H9 (cell line): ENCODE data around the gene LIN54. TPM values are rescaled to one million over a fixed set of nuclear protein-coding genes. Genes with fewer than 3 reads are reported as not detected.
A peak's percentile ranks its signal among the peaks of the same experiment; 100 is the strongest.

Source experiments
- DNase-seq: peaks from one replicate; pipeline ENCODE4 v3.0.0-alpha.2; 2017
- H2AFZ ChIP-seq: one replicate; pipeline ENCODE4 v1.6.1; 2013; ENCODE audit warnings: mild to moderate bottlenecking, low read length, control low read depth, moderate library complexity
- H2AK5ac ChIP-seq: 2 replicates; pipeline ENCODE4 v1.6.1; 2013; ENCODE audit warnings: low read length, control low read depth, mixed read lengths; ENCODE audit not compliant: insufficient read length
- H2BK120ac ChIP-seq: one replicate; pipeline ENCODE4 v1.6.1; 2013; ENCODE audit warnings: low read depth, mild to moderate bottlenecking, low read length, control low read depth, inconsistent platforms; ENCODE audit not compliant: poor library complexity, severe bottlenecking
- H2BK12ac ChIP-seq: 2 replicates; pipeline ENCODE4 v1.6.1; 2013; ENCODE audit warnings: low read length, control low read depth, mixed read lengths, low read depth; ENCODE audit not compliant: insufficient read length
- H2BK15ac ChIP-seq: 2 replicates; pipeline ENCODE4 v1.6.1; 2013; ENCODE audit warnings: low read depth, low read length, control low read depth
- H2BK20ac ChIP-seq: one replicate; pipeline ENCODE4 v1.6.1; 2013; ENCODE audit warnings: low read depth, mild to moderate bottlenecking, low read length, control low read depth, inconsistent platforms; ENCODE audit not compliant: poor library complexity, severe bottlenecking
- H2BK5ac ChIP-seq: 2 replicates; pipeline ENCODE4 v1.6.1; 2013; ENCODE audit warnings: low read length, control low read depth, mixed read lengths; ENCODE audit not compliant: insufficient read length
- H3K14ac ChIP-seq: 2 replicates; pipeline ENCODE4 v1.6.1; 2013; ENCODE audit warnings: low read length, control low read depth; ENCODE audit not compliant: insufficient read depth
- H3K18ac ChIP-seq: 2 replicates; pipeline ENCODE4 v1.6.1; 2013; ENCODE audit warnings: low read depth, mild to moderate bottlenecking, mixed read lengths, low read length, control low read depth; ENCODE audit not compliant: insufficient read length
- H3K23ac ChIP-seq: 2 replicates; pipeline ENCODE4 v1.6.1; 2013; ENCODE audit warnings: low read length, control low read depth, mixed read lengths, low read depth; ENCODE audit not compliant: insufficient read length
- H3K23me2 ChIP-seq: 2 replicates; pipeline ENCODE4 v1.6.1; 2013; ENCODE audit warnings: low read depth, mild to moderate bottlenecking, mixed read lengths, low read length, control low read depth; ENCODE audit not compliant: insufficient read length, poor library complexity, severe bottlenecking
- H3K27ac ChIP-seq: 2 replicates; pipeline ENCODE4 v1.5.1; 2013; ENCODE audit warnings: low read length, control low read depth, mixed read lengths, low read depth; ENCODE audit not compliant: insufficient read length
- H3K27me3 ChIP-seq: 2 replicates; pipeline ENCODE4 v1.6.1; 2013; ENCODE audit warnings: low read length, control low read depth, inconsistent platforms; ENCODE audit not compliant: insufficient read depth
- H3K4ac ChIP-seq: 2 replicates; pipeline ENCODE4 v1.6.1; 2013; ENCODE audit warnings: low read depth, mild to moderate bottlenecking, control low read depth, inconsistent platforms, low read length, moderate library complexity
- H3K4me1 ChIP-seq: 2 replicates; pipeline ENCODE4 v1.6.1; 2013; ENCODE audit warnings: low read length, control low read depth, inconsistent platforms; ENCODE audit not compliant: insufficient read depth
- H3K4me2 ChIP-seq: 2 replicates; pipeline ENCODE4 v1.6.1; 2013; ENCODE audit warnings: low read length, control low read depth, mixed read lengths; ENCODE audit not compliant: insufficient read length, insufficient read depth
- H3K56ac ChIP-seq: 2 replicates; pipeline ENCODE4 v1.6.1; 2013; ENCODE audit warnings: low read depth, mild to moderate bottlenecking, mixed read lengths, low read length, control low read depth; ENCODE audit not compliant: insufficient read length
- H3K79me1 ChIP-seq: 2 replicates; pipeline ENCODE4 v1.6.1; 2013; ENCODE audit warnings: low read depth, mild to moderate bottlenecking, moderate library complexity, low read length, control low read depth, inconsistent platforms; ENCODE audit not compliant: insufficient read depth, poor library complexity, severe bottlenecking
- H3K79me2 ChIP-seq: 2 replicates; pipeline ENCODE4 v1.6.1; 2013; ENCODE audit warnings: low read length, control low read depth, inconsistent platforms; ENCODE audit not compliant: insufficient read depth
- H3K9ac ChIP-seq: 2 replicates; pipeline ENCODE4 v1.6.1; 2013; ENCODE audit warnings: low read length, control low read depth, mixed read lengths; ENCODE audit not compliant: insufficient read length; ENCODE audit errors: extremely low read depth
- H3K9me3 ChIP-seq: one replicate; pipeline ENCODE4 v1.6.1; 2013; ENCODE audit warnings: low read depth, low read length, inconsistent platforms; ENCODE audit not compliant: control insufficient read depth
- H3T11ph ChIP-seq: one replicate; pipeline ENCODE4 v1.6.1; 2013; ENCODE audit warnings: mild to moderate bottlenecking, low read length, control low read depth, inconsistent platforms
- H4K20me1 ChIP-seq: one replicate; pipeline ENCODE4 v1.6.1; 2013; ENCODE audit not compliant: control insufficient read depth, insufficient read length, insufficient read depth
- H4K5ac ChIP-seq: 2 replicates; pipeline ENCODE4 v1.6.1; 2013; ENCODE audit warnings: low read depth, mild to moderate bottlenecking, mixed read lengths, low read length, control low read depth; ENCODE audit not compliant: insufficient read length
- H4K8ac ChIP-seq: replicated peaks from 2 replicates; pipeline ENCODE4 v1.6.1; 2013; ENCODE audit warnings: low read length, control low read depth, mixed read lengths, low read depth; ENCODE audit not compliant: insufficient read length
- H4K91ac ChIP-seq: 2 replicates; pipeline ENCODE4 v1.6.1; 2013; ENCODE audit warnings: low read depth, mild to moderate bottlenecking, moderate library complexity, mixed read lengths, low read length, control low read depth; ENCODE audit not compliant: insufficient read length
- H3K27ac Mint-ChIP-seq, 3 experiments: 2 replicates in 2 of 3; 3 replicates in 1 of 3; pipeline ENCODE4 v1.8.0; 2020 to 2021; ENCODE audit warnings: mixed read lengths in 3 of 3, mild to moderate bottlenecking in 1 of 3, moderate library complexity in 1 of 3
- H3K27me3 Mint-ChIP-seq: 2 replicates; pipeline ENCODE4 v1.8.0; 2021; ENCODE audit warnings: low read depth, mild to moderate bottlenecking, moderate library complexity, mixed read lengths
- H3K36me3 Mint-ChIP-seq, 3 experiments: 2 replicates in 2 of 3; 3 replicates in 1 of 3; pipeline ENCODE4 v1.8.0; 2020 to 2021; ENCODE audit warnings: low read depth in 3 of 3, mixed read lengths in 3 of 3; ENCODE audit not compliant: insufficient read depth in 1 of 3
- H3K4me1 Mint-ChIP-seq, 2 experiments: 2 replicates each; pipeline ENCODE4 v1.8.0; 2020; ENCODE audit warnings: mixed read lengths in 2 of 2
- H3K4me3 Mint-ChIP-seq, 2 experiments: 2 replicates in 1 of 2; 3 replicates in 1 of 2; pipeline ENCODE4 v1.8.0; 2020 to 2021; ENCODE audit warnings: mild to moderate bottlenecking in 2 of 2, mixed read lengths in 2 of 2, moderate library complexity in 1 of 2
- H3K9me3 Mint-ChIP-seq, 2 experiments: 2 replicates in 1 of 2; 3 replicates in 1 of 2; pipeline ENCODE4 v1.8.0; 2020; ENCODE audit warnings: mild to moderate bottlenecking in 2 of 2, mixed read lengths in 2 of 2, moderate library complexity in 1 of 2
- WGBS: extraction: QIAGEN DNeasy Blood & Tissue Kit; methylation state at CpG from one replicate; pipeline ENCODE4 v1.1.7; 2013; ENCODE audit warnings: missing lambda C conversion rate, low lambda C conversion rate, mixed read lengths; ENCODE audit not compliant: insufficient read length; ENCODE audit errors: extremely low coverage; 5-methylcytosine and 5-hydroxymethylcytosine counted together
- total RNA-seq: library from RNA; stranded (reverse); gene quantifications from 2 replicates; pipeline ENCODE4 v1.2.1, GENCODE V29; 2021
- TF ChIP-seq, protein P1 (sequence below): fragments of 200-600 bp; sonication (generic); conservative IDR thresholded peaks from 3 replicates; pipeline ENCODE4 v1.8.0; 2021; ENCODE audit warnings: antibody characterized with exemption, mild to moderate bottlenecking

The LIN54 gene
- total RNA-seq, 1 experiment from 2014 or later = 16.3 TPM

DNA sequence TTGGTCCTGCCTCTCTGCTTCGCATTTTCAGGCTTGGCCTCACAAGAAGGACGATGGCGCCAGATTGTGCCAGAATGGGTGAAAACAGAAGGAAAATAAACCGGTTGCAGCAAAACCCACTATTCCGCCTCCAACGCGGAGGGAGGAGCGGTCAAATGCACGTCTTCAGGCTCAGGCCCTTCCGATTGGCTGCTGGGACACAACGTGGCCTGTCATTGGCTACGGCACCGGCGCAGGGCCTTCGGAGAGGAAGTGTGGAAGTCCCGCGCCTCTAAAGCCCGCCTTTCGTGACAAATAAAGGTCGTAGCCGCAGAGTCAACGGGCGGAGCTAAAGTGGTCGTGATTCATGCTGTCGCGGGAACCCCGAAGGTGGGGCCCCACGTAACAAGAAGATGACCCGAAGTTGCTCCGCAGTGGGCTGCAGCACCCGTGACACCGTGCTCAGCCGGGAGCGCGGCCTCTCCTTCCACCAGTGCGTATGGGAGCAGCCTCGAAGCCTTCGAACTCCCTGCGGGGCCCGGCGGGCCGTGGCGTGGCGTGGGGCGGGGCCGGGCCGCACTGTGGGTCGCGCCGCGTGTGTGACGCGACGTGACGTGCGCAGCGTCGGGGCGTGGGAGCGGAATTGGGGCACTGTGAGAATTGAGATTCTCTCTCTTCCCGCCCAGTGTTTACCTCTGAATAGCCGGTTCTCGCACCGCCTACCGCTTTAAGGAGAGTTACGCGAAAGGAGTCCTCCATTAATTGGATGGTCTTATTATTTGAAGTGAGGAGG is 110.0 kb downstream of the LIN54 start, which contains the start of gene THAP9:
TSS of gene THAP9 (plus strand) at position 325 of the 772 bp plus-strand sequence. CDS start at position 393, 68 bp downstream.
- Histone ChIP-seq H3K18ac (peak within 1 kb of the TSS; percentile 62), H3K23me2 (peaks cover 10% of the 10 kb centered on the region), H3K9me3 (no peaks in the 10 kb centered on the region), H3K27me3 (no peaks in the 10 kb centered on the region), H3K9ac (peak within 1 kb of the TSS; percentile 97), H3K23ac (no peak within 1 kb of the TSS), H3K14ac (peak within 1 kb of the TSS; percentile 80), H2AFZ (no peak within 1 kb of the TSS), H3K79me1 (no peaks in the 10 kb centered on the region), H3K79me2 (peaks cover 24% of the 10 kb centered on the region; the same call in 1 of the 2 replicates), H2BK12ac (no peak within 1 kb of the TSS), H2AK5ac (no peak within 1 kb of the TSS), H4K20me1 (no peaks in the 10 kb centered on the region), H4K5ac (peak within 1 kb of the TSS; percentile 83), H3K56ac (no peak within 1 kb of the TSS), H3K27ac (peak within 1 kb of the TSS; percentile 57), H2BK120ac (no peak within 1 kb of the TSS), H2BK20ac (no peak within 1 kb of the TSS), H4K8ac (peak within 1 kb of the TSS; percentile 13), H3K4me2 (peak within 1 kb of the TSS; percentile 57), H2BK15ac (no peak within 1 kb of the TSS), H3K4ac (no peak within 1 kb of the TSS), H3T11ph (no peak within 1 kb of the TSS), H2BK5ac (peak within 1 kb of the TSS; percentile 1), H4K91ac (no peak within 1 kb of the TSS), H3K4me1 (no peaks in the 10 kb centered on the region)
- Mint-ChIP-seq H3K4me1 (peaks cover 20 to 23% of the 10 kb centered on the region in 2 experiments), H3K27me3 (no peaks in the 10 kb centered on the region), H3K9me3 (no peaks in the 10 kb centered on the region), H3K27ac (no peak within 1 kb of the TSS), H3K4me3 (no peak within 1 kb of the TSS), H3K36me3 (peaks cover 20 to 43% (median 26%) of the 10 kb centered on the region in 3 experiments)
- DNase-seq = peak; percentile 99
- no CpG with 5 or more reads among the region's 67 CpGs for WGBS
- TF ChIP-seq, protein P1, sequence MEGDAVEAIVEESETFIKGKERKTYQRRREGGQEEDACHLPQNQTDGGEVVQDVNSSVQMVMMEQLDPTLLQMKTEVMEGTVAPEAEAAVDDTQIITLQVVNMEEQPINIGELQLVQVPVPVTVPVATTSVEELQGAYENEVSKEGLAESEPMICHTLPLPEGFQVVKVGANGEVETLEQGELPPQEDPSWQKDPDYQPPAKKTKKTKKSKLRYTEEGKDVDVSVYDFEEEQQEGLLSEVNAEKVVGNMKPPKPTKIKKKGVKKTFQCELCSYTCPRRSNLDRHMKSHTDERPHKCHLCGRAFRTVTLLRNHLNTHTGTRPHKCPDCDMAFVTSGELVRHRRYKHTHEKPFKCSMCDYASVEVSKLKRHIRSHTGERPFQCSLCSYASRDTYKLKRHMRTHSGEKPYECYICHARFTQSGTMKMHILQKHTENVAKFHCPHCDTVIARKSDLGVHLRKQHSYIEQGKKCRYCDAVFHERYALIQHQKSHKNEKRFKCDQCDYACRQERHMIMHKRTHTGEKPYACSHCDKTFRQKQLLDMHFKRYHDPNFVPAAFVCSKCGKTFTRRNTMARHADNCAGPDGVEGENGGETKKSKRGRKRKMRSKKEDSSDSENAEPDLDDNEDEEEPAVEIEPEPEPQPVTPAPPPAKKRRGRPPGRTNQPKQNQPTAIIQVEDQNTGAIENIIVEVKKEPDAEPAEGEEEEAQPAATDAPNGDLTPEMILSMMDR = no peak
